ENCODE measurements around the gene UBL5.
"Not testable (repeated sequence)": the region's sequence is repeated elsewhere in the genome, so short reads cannot be mapped to it uniquely, and the experiment has no call there.

DNA sequence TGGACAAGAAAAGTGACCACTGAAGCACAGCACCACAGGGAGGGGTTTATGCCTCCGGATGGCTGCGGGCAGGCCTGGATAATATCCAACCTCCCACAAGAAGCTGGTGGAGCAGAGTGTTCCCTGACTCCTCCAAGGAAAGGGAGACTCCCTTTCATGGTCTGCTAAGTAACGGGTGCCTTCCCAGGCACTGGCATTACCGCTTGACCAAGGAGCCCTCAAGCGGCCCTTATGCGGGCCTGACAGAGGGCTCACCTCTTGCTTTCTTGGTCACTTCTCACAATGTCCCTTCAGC lies 36.7 kb upstream of the UBL5 start:
- TF ChIP-seq, protein P1, sequence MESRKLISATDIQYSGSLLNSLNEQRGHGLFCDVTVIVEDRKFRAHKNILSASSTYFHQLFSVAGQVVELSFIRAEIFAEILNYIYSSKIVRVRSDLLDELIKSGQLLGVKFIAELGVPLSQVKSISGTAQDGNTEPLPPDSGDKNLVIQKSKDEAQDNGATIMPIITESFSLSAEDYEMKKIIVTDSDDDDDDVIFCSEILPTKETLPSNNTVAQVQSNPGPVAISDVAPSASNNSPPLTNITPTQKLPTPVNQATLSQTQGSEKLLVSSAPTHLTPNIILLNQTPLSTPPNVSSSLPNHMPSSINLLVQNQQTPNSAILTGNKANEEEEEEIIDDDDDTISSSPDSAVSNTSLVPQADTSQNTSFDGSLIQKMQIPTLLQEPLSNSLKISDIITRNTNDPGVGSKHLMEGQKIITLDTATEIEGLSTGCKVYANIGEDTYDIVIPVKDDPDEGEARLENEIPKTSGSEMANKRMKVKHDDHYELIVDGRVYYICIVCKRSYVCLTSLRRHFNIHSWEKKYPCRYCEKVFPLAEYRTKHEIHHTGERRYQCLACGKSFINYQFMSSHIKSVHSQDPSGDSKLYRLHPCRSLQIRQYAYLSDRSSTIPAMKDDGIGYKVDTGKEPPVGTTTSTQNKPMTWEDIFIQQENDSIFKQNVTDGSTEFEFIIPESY (IDR thresholded peaks at IDR 0.05), result not testable (repeated sequence)
- TF ChIP-seq, protein P2, sequence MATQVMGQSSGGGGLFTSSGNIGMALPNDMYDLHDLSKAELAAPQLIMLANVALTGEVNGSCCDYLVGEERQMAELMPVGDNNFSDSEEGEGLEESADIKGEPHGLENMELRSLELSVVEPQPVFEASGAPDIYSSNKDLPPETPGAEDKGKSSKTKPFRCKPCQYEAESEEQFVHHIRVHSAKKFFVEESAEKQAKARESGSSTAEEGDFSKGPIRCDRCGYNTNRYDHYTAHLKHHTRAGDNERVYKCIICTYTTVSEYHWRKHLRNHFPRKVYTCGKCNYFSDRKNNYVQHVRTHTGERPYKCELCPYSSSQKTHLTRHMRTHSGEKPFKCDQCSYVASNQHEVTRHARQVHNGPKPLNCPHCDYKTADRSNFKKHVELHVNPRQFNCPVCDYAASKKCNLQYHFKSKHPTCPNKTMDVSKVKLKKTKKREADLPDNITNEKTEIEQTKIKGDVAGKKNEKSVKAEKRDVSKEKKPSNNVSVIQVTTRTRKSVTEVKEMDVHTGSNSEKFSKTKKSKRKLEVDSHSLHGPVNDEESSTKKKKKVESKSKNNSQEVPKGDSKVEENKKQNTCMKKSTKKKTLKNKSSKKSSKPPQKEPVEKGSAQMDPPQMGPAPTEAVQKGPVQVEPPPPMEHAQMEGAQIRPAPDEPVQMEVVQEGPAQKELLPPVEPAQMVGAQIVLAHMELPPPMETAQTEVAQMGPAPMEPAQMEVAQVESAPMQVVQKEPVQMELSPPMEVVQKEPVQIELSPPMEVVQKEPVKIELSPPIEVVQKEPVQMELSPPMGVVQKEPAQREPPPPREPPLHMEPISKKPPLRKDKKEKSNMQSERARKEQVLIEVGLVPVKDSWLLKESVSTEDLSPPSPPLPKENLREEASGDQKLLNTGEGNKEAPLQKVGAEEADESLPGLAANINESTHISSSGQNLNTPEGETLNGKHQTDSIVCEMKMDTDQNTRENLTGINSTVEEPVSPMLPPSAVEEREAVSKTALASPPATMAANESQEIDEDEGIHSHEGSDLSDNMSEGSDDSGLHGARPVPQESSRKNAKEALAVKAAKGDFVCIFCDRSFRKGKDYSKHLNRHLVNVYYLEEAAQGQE (IDR thresholded peaks at IDR 0.05), result not testable (repeated sequence)
- TF ChIP-seq, protein P3, sequence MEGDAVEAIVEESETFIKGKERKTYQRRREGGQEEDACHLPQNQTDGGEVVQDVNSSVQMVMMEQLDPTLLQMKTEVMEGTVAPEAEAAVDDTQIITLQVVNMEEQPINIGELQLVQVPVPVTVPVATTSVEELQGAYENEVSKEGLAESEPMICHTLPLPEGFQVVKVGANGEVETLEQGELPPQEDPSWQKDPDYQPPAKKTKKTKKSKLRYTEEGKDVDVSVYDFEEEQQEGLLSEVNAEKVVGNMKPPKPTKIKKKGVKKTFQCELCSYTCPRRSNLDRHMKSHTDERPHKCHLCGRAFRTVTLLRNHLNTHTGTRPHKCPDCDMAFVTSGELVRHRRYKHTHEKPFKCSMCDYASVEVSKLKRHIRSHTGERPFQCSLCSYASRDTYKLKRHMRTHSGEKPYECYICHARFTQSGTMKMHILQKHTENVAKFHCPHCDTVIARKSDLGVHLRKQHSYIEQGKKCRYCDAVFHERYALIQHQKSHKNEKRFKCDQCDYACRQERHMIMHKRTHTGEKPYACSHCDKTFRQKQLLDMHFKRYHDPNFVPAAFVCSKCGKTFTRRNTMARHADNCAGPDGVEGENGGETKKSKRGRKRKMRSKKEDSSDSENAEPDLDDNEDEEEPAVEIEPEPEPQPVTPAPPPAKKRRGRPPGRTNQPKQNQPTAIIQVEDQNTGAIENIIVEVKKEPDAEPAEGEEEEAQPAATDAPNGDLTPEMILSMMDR (IDR thresholded peaks at IDR 0.05; ENCODE audit: low read depth, low read length, missing input control), result not testable (repeated sequence)
- TF ChIP-seq RAD21 (IDR thresholded peaks at IDR 0.05); GABPA (IDR thresholded peaks at IDR 0.05 in 1 of 2, conservative IDR thresholded peaks at IDR 0.05 in 1 of 2); JUND (IDR thresholded peaks at IDR 0.05); YY1 (IDR thresholded peaks at IDR 0.05); SP1 (IDR thresholded peaks at IDR 0.05); MAX (IDR thresholded peaks at IDR 0.05); HNF4G (IDR thresholded peaks at IDR 0.05); TAF1 (conservative IDR thresholded peaks at IDR 0.05): not testable (repeated sequence)
- TF ChIP-seq, protein P4, sequence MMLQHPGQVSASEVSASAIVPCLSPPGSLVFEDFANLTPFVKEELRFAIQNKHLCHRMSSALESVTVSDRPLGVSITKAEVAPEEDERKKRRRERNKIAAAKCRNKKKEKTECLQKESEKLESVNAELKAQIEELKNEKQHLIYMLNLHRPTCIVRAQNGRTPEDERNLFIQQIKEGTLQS (IDR thresholded peaks at IDR 0.05), result not testable (repeated sequence)

All from liver (tissue), 3 donors.